Neuron (in vitro differentiated cells): ENCODE data around the gene C16orf74.
A peak's percentile ranks its signal among the peaks of the same experiment; 100 is the strongest.

Experiments used
- H2AFZ ChIP-seq: one replicate; pipeline ENCODE4 v1.6.1; 2013; ENCODE audit warnings: low read depth, mild to moderate bottlenecking, inconsistent platforms, low read length, moderate library complexity
- H3K27me3 ChIP-seq: one replicate; pipeline ENCODE4 v1.6.1; 2013; ENCODE audit warnings: low read length; ENCODE audit not compliant: insufficient read depth
- H3K36me3 ChIP-seq: one replicate; pipeline ENCODE4 v1.6.1; 2013; ENCODE audit warnings: low read length; ENCODE audit not compliant: insufficient read depth
- H3K4me1 ChIP-seq: one replicate; pipeline ENCODE4 v1.6.1; 2013; ENCODE audit warnings: low read length; ENCODE audit not compliant: insufficient read depth
- H3K4me3 ChIP-seq: 2 replicates; pipeline ENCODE4 v1.5.1; 2013; ENCODE audit warnings: mild to moderate bottlenecking, low read length, moderate library complexity
- H3K9me3 ChIP-seq: one replicate; pipeline ENCODE4 v1.6.1; 2013; ENCODE audit warnings: low read length

Gene C16orf74

GRCh38 chr16:85733155-85733838 lies 17.6 kb downstream of the C16orf74 start:
- no peaks in the 10 kb centered on the region for H3K27me3 ChIP-seq
- H3K9me3 ChIP-seq: no peaks in the 10 kb centered on the region
- H3K4me1 ChIP-seq: no peaks in the 10 kb centered on the region
- H3K4me3 ChIP-seq: no peak overlapping the region
- no peaks in the 10 kb centered on the region for H3K36me3 ChIP-seq
- no peak overlapping the region for H2AFZ ChIP-seq

- H3K4me3 ChIP-seq: no peak overlapping the region
- H2AFZ ChIP-seq: no peak overlapping the region
- H3K4me1 ChIP-seq: no peaks in the 10 kb centered on the region
- no peaks in the 10 kb centered on the region for H3K9me3 ChIP-seq
- H3K27me3 ChIP-seq: no peaks in the 10 kb centered on the region
- no peaks in the 10 kb centered on the region for H3K36me3 ChIP-seq
Measured at GRCh38 chr16:85731179-85731578, 19.7 kb downstream of the C16orf74 start.

DNA sequence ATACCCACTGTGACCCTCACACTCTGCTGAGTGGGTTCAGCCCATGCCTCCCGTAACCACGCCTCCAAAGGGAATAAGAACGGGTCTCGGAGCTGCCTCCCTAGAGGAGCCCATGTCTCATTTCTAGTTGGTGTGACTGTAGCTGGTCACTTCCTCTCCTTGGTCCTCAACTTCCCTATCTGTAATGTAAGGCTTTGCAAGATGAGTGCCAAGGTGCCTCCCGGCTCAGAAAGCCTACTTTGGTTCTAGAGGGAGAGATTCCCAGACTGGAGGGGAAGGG lies 20.8 kb downstream of the C16orf74 start:
- no peaks in the 10 kb centered on the region for H3K36me3 ChIP-seq
- H3K27me3 ChIP-seq: no peaks in the 10 kb centered on the region
- no peaks in the 10 kb centered on the region for H3K9me3 ChIP-seq
- no peak overlapping the region for H3K4me3 ChIP-seq
- no peaks in the 10 kb centered on the region for H3K4me1 ChIP-seq
- H2AFZ ChIP-seq: no peak overlapping the region

- Histone ChIP-seq H3K9me3 (no peaks in the 10 kb centered on the region), H3K36me3 (no peaks in the 10 kb centered on the region), H3K4me3 (no peak overlapping the region), H3K4me1 (no peaks in the 10 kb centered on the region), H2AFZ (no peak overlapping the region), H3K27me3 (no peaks in the 10 kb centered on the region)
Measured at GRCh38 chr16:85729452-85730185, 21.3 kb downstream of the C16orf74 start.

DNA sequence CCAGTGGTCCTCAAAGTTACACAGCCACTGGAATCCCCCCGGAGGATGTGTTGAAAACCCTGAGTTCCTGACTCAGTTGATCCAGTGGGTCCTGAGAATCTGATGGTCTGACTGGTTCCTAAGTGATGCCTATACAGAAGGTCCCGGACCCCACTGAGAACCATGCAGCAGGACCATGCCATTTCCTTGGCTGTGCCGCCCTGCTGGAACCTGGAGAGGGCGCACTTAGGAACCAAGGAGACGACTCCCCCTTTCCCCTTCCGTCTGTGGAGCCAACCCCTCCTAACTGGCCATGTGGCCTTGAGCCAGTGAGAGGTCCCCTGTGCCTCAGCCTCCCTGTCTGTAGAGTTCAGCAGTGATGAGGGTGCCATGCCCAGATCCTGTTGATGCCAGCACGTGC lies 22.0 kb downstream of the C16orf74 start:
- no peak overlapping the region for H2AFZ ChIP-seq
- H3K4me1 ChIP-seq: no peaks in the 10 kb centered on the region
- H3K9me3 ChIP-seq: no peaks in the 10 kb centered on the region
- H3K36me3 ChIP-seq: no peaks in the 10 kb centered on the region
- no peaks in the 10 kb centered on the region for H3K27me3 ChIP-seq
- no peak overlapping the region for H3K4me3 ChIP-seq

GRCh38 chr16:85724936-85725335 lies 26.0 kb downstream of the C16orf74 start:
- Histone ChIP-seq H3K36me3 (no peaks in the 10 kb centered on the region), H2AFZ (no peak overlapping the region), H3K27me3 (no peaks in the 10 kb centered on the region), H3K9me3 (no peaks in the 10 kb centered on the region), H3K4me1 (peaks cover 17% of the 10 kb centered on the region), H3K4me3 (no peak overlapping the region)

- H3K36me3 ChIP-seq: no peaks in the 10 kb centered on the region
- H3K9me3 ChIP-seq: no peaks in the 10 kb centered on the region
- peaks cover 17% of the 10 kb centered on the region for H3K4me1 ChIP-seq
- H2AFZ ChIP-seq: no peak overlapping the region
- no peak overlapping the region for H3K4me3 ChIP-seq
- H3K27me3 ChIP-seq: no peaks in the 10 kb centered on the region
Measured at GRCh38 chr16:85724126-85724879, 26.6 kb downstream of the C16orf74 start.

- H3K9me3 ChIP-seq: no peaks in the 10 kb centered on the region
- H2AFZ ChIP-seq: peak overlapping the region; percentile 8
- no peaks in the 10 kb centered on the region for H3K36me3 ChIP-seq
- H3K4me3 ChIP-seq: no peak overlapping the region
- H3K27me3 ChIP-seq: no peaks in the 10 kb centered on the region
- peaks cover 22% of the 10 kb centered on the region for H3K4me1 ChIP-seq
Measured at GRCh38 chr16:85722128-85722893, 28.6 kb downstream of the C16orf74 start.

GRCh38 chr16:85720302-85720637 lies 30.6 kb downstream of the C16orf74 start:
- Histone ChIP-seq H3K36me3 (no peaks in the 10 kb centered on the region), H2AFZ (no peak overlapping the region), H3K27me3 (no peaks in the 10 kb centered on the region), H3K4me1 (peaks cover 43% of the 10 kb centered on the region), H3K4me3 (no peak overlapping the region), H3K9me3 (no peaks in the 10 kb centered on the region)

GRCh38 chr16:85719605-85720301 lies 31.1 kb downstream of the C16orf74 start:
- no peak overlapping the region for H3K4me3 ChIP-seq
- peaks cover 47% of the 10 kb centered on the region for H3K4me1 ChIP-seq
- H3K36me3 ChIP-seq: no peaks in the 10 kb centered on the region
- H3K9me3 ChIP-seq: no peaks in the 10 kb centered on the region
- H2AFZ ChIP-seq: no peak overlapping the region
- H3K27me3 ChIP-seq: no peaks in the 10 kb centered on the region

DNA sequence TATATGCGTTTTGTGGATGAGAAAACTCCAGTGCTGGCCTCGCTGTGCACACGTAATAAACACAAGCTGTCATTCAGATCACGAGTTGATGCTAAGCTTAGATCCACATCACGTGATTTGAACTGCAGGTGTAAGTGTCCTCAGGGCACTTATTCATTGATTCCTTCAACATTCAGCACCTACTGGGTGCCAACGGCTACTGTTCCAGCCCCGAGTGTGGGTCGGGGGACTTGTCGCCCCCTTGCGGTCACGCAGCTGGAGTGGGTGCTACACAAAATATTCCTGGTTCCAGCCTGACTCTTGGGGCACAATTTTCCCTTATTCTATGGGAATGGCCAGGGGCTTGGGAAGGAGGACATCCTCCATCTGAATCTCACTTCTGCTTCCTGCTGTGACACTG lies 32.2 kb downstream of the C16orf74 start:
- Histone ChIP-seq H3K27me3 (no peaks in the 10 kb centered on the region), H3K4me3 (no peak overlapping the region), H2AFZ (no peak overlapping the region), H3K4me1 (peaks cover 47% of the 10 kb centered on the region), H3K9me3 (no peaks in the 10 kb centered on the region), H3K36me3 (no peaks in the 10 kb centered on the region)

- Histone ChIP-seq H3K4me1 (peaks cover 46% of the 10 kb centered on the region), H3K27me3 (no peaks in the 10 kb centered on the region), H2AFZ (no peak overlapping the region), H3K36me3 (no peaks in the 10 kb centered on the region), H3K4me3 (no peak overlapping the region), H3K9me3 (no peaks in the 10 kb centered on the region)
Measured at GRCh38 chr16:85718153-85718477, 32.8 kb downstream of the C16orf74 start.
